Right forelimb (tissue), 1 donor: ENCODE data around the gene NIPBL.
"Not testable (repeated sequence)": the region's sequence is repeated elsewhere in the genome, so short reads cannot be mapped to it uniquely, and the experiment has no call there.

Experiments
- DNase-seq: peaks from one replicate; pipeline ENCODE4 v3.0.0-alpha.2; 2018

NIPBL gene

DNA sequence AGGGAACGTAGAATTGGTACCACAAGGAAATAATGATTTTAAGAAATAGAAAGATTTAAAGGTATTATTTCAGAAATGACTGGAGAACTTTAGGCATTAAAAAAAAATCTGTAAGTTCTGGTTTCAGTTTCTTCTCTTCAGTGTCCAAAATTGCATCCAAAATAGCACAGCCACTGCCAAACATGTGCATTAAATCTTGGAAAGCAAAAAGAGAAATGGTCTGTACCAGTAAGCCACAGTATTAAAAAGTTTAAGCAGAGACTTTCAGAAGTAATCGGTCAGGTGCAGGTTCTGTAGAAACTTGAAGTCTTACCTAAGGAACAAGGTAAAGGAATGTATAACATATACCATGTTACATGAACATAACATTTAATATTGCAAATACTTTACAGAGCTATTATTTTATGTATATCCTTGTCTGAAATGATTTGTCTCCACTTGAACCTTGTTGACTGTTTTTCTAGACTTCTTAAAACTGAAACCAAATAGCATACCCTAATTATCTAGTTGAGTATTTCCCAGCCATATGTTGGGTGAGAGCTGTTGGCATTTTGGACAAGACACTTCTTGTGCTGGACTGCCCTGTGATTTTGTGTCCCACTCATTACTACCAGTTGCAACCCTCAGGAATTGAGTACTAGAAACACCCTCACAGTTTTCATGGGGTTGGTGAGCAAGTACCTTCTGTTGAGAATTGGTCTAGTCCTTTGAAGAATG lies 32.1 kb downstream of the NIPBL start:
- DNase-seq, result no peak

DNA sequence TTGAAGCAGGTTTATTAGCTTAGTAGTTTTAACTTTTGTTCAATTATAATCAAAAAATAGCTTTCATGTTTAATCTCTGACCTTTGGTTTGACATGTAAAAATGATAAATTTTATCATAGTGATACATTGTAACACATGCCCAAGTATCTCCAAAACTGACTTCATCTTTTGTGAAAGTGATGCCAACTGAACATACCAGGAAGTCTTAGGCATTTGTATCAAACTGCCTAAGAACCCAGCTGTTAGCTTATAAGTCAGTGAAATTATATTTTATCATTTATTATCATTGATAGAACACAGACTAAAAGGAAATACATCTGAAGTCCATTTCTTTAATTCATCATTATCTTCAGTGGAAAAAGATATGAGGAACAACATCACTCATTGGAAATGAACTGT lies 39.1 kb downstream of the NIPBL start:
- DNase-seq, result no peak

DNA sequence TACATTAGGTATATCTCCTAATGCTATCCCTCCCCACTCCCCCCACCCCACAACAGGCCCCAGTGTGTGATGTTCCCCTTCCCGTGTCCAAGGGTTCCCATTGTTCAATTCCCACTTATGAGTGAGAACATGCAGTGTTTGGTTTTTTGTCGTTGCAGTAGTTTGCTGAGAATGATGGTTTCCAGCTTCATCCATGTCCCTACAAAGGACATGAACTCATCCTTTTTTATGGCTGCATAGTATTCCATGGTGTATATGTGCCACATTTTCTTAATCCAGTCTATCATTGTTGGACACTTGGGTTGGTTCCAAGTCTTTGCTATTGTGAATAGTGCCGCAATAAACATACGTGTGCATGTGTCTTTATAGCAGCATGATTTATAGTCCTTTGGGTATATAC lies 40.0 kb downstream of the NIPBL start:
- DNase-seq, result not testable (repeated sequence)

DNA sequence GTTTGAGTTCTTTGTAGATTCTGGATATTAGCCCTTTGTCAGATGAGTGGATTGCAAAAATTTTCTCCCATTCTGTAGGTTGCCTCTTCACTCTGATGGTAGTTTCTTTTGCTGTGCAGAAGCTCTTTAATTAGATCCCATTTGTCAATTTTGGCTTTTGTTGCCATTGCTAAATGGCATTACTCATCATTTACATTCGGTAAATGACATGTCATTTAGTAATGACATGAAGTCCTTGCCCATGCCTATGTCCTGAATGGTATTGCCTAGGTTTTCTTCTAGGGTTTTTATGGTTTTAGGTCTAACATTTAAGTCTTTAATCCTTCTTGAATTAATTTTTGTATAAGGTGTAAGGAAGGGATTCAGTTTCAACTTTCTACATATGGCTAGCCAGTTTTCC lies 40.8 kb downstream of the NIPBL start:
- DNase-seq, result not testable (repeated sequence)

DNA sequence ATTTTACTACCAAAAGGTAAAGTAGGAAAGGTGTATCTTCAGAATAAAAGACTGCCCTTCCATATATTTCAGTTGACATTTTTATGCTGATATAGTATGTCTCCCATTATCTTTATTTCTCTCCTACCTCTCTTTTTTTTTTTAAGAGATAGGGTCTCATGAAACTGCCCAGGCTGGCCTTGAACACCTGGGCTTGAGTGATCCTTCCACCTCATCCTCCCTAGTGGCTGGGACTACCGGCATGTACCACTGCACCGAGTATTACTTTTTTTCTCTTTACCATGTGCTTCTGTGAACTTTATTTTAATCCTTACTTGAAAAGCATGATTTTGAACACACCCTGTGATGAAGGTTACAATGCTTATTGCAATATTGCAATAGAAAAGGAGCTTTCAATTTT lies 42.7 kb downstream of the NIPBL start:
- no peak for DNase-seq

DNA sequence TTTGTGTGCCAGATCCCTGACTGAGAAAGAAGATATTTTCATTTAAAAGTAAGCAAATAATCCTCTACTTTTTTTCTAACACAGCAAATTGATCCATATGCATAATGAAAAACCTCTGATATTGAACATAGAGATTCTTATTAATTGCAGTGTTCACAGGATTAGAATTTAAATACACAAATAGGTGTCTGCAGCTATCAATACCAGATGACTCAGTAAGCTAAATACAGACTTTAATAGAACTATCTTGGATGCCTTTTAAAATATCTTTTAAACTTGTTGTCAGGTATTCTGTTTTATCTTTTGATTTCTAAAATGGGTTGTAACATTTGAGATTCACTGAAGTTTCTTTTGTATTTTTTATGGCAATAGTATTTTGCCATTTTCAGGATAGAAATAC lies 43.1 kb downstream of the NIPBL start:
- DNase-seq, result no peak

DNA sequence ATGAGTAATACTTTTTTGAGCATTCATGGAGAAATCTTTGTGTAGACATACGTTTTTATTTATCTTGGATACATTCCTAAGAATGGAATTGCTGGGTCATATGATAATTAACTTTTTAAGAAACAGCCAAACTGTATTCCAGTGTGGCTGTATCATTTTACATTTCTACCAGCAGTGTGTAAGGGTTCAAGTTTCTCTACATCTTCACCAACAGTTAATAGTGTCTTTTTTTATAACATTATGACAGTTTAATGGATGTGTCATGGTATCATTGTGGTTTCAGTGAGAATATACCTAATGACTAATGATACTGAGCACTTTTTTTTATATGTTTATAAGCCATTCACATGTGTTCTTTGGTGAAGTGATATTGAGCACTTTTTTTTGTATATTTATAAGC lies 52.4 kb downstream of the NIPBL start:
- no peak for DNase-seq

DNA sequence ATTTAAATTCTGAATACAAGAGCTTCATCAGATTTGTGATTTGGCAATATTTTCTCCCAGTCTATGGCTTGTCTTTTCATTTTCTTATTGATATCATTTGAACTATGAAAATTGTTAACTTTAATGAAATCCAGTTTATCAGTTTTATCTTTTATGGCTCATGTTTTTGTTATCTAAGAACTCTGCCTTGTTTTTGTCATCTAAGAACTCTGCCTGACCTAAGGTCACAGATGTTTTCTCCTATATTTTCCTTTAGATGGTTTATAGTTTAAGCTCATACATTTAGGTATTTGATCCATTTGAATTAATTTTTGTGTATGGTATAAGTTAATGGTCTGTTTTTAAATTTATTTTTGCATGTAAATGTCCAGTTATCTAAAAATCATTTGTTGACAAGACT lies 52.9 kb downstream of the NIPBL start:
- DNase-seq, result no peak

DNA sequence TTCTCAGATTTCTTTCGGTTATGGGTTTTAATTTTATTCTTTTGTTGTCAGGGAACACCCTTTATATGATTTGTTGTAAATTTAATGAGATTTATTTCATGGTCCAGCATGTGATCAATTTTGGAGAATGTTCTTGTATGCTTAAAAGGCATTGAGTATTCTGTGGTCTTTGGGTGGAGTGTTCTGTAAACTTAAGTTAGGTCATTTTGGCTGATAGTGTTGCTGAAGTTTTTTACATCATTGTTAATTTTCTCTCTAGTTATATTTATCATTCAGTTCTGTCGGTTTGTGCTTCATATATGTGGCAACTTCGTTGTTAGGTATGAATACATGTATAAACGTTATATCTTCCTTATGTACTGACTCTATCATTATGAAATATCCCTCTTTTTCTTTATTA lies 55.5 kb downstream of the NIPBL start:
- no peak for DNase-seq

DNA sequence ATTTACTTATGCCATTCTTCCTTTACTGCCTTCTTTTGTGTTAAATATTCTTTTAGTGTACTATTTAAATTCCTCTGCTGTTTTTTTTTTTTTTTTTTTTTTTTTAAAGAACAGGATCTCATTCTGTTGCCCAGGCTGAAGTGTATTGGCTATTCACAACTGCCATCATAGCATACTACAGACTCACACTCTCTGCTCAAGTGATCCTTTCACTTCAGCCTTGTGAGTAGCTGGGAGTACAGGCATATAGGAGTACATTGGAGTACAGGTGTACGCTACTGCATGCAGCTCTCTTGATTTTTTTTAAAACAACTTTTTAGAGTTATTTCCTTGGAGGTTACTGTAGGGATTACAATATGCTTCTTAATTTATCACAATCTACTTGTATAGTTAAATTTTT lies 56.1 kb downstream of the NIPBL start:
- DNase-seq, result no peak

DNA sequence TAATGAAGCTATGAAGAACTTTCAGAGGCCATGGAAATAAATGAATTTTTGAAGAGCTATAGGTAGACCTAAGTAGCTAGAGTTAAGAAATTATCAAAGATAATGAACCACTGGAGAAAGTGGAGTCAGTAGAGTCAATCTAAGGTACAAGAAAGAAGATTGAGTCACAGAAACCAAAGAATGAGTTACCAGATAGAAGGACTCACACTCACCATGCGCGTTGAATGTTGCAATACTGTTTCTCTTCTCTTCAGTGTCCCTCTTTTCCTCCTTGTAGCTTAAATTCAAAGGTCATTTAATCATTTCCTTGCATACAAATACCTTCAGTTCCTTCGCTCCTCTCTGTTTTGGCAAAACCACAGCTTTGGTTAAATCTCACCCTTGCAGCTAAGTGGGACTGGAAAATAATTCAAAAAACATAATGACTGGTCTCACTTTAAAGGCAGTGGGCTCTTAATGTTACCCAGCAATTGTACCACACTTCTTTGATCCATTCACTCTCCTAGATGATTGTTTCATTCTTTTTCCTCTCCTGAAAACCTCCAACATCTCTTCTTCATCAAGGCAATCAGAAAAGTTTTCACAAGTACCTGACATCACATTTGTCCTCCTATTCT lies 58.3 kb downstream of the NIPBL start:
- DNase-seq, result no peak

DNA sequence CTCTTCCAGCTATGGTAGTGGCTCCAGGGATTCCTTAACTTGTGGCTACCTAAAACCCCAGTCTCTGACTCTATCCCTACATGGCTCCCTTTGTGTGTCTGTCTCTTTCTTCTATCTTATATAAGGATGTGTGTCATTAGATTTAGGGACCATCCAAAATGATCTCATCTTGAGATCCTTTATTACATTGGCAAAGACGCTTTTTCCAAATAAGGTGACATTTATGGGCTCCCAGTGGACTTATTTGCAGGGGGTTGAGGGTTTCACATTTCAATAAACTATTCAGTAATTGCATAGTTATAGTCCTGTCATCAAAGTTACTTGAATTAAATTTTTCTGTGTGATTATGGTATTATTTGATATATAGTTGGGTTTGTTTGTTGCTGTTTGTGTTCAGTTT lies 59.2 kb downstream of the NIPBL start:
- no peak for DNase-seq

DNA sequence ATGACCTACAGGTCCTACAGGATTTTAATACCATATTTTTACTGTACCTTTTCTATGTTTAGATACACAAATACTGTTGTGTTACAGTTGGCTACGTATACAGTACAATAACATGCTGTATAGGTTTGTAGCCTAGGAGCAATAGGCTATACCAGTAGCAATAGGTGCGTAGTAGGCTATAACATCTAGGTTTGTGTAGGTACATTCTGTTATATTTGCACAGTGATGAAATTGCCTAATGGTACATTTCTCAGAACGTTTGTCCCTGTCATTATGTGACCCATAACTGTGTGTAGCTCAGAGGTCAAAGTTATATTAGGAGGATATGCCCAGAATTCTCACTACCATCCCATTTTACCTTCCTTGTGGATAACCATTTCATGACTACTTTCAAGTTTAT lies 59.7 kb downstream of the NIPBL start:
- no peak for DNase-seq

DNA sequence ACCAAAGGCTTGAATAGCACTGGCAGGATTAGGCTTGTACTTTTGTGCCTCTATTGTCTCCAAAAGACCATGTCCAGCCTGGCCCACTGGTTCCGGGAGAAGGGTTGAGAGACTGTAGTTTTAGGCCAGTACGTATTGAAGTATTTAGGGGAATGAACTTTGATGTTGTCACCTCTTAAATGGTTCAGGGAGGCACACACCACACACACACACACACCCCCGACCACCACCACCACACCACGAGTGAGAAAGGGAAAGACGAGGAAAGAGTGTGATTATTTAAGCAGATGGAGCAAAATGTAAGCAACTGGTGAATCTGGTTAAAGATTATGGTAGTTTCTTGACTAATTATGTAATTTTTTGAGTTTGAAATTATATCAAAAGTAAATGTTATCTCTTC lies 61.6 kb downstream of the NIPBL start:
- no peak for DNase-seq

DNA sequence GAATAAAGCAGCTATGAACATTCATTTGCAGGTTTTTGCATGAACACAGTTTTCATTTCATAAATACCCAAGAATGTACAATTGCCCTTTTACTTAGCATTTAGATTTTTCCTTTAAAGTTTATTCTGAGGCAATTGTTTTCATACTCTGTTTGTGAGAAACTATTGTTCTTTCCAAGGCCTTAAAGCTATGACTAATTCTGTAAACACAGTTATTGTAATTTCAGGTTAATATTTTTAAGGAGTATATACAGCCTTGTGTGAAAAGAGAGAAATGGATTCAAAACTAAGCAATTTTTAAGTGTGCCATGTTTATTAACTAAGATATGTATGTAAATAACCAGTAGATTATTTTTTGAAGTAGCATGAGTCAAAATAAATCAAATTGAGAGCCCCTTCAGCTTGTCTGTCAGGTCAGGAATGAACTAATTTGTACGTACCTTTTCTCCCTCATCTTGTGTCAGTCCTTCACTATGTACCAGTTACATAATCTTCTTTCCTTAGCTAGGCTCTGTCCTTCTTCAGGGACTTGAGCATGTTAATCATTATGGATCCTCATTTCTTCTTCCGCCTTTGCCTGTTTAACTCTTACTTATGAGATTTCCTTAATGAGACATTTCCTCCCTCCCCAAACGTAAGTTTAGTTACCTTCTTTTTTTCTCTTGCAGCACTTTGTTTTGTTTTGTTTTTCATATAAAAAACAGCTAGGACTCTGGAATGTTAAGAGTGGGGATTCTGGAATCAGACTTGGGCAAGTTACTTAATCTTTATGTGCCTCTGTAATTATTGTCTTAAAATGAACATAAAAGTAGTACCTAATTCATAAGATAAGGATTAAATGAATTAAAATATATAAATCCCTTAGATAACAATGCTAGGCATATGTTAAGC lies 63.6 kb downstream of the NIPBL start:
- DNase-seq, result no peak

DNA sequence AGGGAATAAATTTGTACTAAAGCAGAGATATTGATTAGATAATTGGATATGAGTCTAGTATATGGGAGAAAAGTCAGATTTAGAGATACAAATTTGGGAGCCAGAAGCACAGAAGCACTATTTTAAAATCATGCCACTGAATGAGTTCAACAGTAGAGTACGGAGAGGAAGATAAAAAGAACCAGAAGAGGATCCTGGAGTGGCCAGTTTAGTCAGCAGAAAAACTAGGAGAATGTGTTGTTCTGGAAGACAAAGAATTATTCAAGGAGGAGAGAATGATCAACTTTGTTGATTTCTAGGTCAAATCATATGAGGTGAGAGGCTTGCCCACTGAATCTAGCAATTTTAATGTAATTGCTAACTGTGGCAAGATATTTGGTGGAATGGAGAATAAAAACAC lies 67.0 kb downstream of the NIPBL start:
- DNase-seq, result no peak

DNA sequence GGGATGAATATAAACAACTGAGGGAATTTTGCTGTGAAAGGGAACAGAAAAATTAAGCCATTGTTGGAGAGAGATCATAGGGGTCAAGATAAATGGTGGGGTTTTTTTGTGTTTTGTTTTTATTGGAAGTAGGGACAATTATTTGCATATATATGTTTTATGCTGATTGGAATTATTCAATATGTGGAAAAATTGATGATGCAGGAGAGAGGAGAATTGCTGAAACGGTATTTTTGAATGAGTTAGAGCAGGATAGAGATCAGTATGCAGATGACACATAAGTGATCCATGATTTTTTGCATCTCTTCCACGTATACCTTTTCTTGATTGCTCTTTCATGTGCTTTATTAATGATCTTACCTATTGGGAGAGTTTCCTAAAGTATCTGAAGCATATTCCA lies 67.5 kb downstream of the NIPBL start:
- no peak for DNase-seq

DNA sequence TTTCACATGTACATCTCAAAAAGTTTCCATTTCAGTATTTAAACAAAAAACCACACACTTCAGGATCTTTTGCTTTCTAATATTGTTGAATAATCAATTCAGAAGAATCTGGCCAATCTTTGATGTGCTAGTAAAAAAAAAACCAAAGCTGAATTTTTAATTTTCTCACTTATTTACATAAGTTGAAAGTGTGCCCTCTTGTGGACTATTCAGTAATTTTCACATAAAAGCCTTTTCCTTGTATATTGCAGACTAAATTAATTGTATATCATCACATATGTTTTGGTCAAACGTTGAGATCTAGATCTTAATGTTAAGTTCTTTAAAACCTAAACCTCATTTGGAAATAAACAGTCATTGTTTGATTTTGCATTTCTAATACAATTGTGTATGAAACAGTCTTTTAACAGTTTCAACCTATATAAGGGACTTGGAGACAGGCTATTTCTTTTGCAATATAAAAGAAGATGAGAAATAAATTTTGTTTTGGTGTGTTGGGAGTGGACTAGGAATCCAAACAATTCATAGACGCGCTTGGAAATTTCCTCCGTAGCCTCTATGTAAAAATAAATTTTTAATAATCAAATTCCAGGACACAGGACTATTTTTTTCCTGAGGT lies 68.1 kb downstream of the NIPBL start:
- DNase-seq, result no peak

DNA sequence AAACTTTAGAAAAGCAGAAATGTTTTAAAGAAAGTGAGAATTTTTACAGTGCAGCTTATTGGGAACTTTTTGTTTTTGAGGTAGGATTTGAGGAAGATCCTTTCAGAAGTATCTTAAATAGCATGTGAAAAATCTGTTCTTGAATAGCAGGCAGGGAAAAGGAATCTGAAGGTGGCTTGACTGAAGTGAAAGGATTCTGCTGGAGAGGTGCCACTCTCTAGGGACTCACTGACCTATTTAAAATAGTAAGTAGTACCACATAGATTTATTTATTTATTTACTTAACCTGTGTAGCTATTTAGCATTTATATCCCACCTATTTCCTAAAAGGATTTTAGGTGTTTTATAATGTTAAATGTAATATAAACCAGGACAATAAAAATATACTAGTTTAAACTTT lies 69.1 kb downstream of the NIPBL start:
- no peak for DNase-seq

DNA sequence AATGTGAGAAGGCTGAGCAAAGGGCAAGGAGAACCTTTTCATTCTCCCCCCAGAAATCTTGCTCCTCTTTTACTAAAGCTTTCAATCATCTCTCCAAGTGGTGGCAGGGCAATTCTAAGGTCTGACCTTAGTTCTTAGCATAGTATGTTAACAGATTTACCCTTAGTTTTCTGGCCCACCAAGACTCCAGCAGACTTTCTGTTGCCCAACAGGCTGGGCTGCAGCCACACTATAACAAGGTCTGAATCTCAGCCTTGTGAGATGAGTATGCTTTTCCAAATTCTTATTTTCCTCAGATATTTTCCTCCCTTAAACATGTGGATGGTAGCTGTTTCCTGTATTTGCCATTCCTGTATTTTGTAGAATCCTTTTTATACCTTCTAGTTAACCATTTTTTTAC lies 69.5 kb downstream of the NIPBL start:
- no peak for DNase-seq

DNA sequence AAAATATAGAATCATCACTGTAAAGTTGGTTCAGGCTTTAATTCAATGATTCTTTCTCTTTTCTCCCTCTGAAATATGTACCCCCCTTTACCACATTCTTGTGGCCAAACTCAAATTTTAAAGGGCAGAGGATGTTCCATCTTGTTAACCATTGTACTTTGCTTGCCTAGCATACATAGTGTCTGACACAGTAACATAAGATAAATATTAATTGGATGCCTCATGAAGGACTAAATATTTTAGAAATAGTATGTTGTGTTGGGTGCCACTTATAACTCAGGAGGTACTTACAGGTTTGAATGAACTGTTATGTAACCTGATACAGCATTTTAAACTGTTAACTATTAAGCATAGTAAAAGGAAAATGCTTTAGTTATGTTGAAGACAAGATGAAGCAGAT lies 71.5 kb downstream of the NIPBL start:
- no peak for DNase-seq

DNA sequence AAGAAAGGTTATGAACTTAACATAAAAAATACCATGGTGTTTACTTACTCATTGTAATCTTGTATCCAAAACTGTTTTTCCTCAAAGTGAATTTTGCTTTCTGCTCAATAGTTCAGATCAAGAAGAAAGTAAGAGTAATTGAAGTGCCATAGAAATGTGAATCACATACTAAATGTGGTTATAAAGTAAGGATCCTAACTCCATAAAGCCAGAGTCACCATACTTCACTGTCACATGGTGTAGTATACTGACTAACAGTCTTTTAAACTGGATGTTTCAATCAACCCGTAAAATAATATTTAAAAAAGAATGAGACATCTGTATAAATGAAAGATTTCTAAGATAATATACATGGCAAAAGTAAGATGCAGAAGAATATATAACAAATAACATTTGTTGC lies 72.1 kb downstream of the NIPBL start:
- no peak for DNase-seq

DNA sequence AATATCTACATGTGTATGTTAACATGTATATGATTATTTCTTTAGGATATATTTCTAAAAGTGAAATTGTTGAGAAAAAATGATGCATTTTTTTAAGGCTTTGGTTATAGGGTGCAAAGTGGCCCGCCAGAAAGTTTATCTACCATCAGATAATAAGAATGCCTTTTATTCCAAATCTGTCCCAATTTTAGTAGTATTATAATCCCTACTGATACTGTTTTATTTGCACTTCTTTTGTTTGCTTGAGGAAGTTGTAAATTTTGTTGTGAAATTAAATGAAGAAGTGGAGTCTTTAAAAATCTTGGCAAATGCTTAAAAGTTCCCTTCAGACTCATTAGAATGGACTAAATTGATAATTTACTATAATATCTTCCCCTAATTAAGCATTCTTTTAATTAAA lies 73.0 kb downstream of the NIPBL start:
- DNase-seq, result no peak
